ENCODE measurements around the gene STK32C.

DNA sequence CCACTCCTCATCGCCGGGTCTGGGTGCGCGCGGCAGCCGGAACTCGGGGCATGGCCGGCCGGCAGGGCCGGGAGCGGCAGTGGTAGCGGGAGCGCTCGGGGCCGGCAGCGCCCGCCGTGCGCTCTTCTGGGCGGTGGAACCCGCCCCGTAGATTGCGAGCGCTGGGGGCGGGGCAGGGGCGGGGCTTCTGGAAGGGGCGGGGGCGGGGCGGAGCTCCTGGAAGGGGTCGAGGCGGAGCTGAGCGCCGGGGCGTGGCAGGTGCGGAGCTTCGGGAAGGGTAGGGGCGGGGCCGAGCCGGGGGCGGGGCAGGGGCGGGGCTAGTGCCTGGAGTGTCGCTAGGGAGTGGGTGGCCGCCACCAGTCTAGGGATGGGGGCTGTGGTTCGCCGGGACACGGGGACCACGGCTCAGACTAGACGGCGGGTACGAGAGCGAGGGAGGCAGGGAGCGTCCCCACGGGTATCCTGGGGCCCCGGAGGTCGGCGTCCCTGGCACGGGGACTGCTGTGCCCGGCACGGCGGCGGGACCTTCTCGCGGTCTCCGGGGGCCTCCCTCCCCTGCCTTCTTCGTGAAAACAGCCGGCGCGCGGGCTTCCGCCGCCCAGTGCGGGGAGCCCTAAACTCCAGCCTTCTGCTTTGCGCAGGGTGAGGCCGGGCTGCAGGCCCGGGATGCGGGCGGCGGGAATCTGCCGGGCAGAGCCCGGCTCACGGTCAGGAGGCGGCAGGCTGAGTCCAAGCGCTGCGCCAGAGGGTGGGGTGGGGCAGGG, at the start of gene STK32C:
- TF ChIP-seq EZH2 (IDR thresholded peaks at IDR 0.05) (no peak), POLR2AphosphoS5 (IDR thresholded peaks at IDR 0.05; ENCODE audit: borderline replicate concordance, low read depth, low read length) (no peak)

All from SK-N-MC (cell line).